Measurements from ENCODE around the gene SKAP2. TPM values are rescaled to one million over a fixed set of nuclear protein-coding genes. Genes with fewer than 3 reads are reported as not detected.

SKAP2 gene
- total and polyA plus RNA-seq, 10 of the 15 experiments (the other 5 are each of a cell fraction or from before 2014, with no cell fraction given): 10.9 to 40.6 (median 23.5) TPM

GRCh38 chr7:26694141-26694540, 170.2 kb downstream of the SKAP2 start:
- H2AFZ ChIP-seq (ENCODE audit: control insufficient read depth, low read depth, low read length): no peak overlapping the region
- no peak overlapping the region for H3K4me3 ChIP-seq
- TF ChIP-seq ZBTB11 (CRISPR knock-in tag; IDR thresholded peaks at IDR 0.05) (no peak), ZNF24 (IDR thresholded peaks at IDR 0.05) (no peak)
- no TSS peak for BruUV-seq (replicated peaks)
- DNase-seq (ENCODE audit: low read depth, low spot score) (no peak), ATAC-seq (no peak), FAIRE-seq (no peak)
- H3K27me3 ChIP-seq (replicated peaks in 1 of 2; ENCODE audit: control insufficient read depth in 2 of 2, insufficient read depth in 2 of 2, low read length in 1 of 2): no peaks in the 10 kb centered on the region
- ChIA-PET POLR2A (interaction anchor here (0.5 to 0.6 kb wide), 2 partner anchors 173 to 454 kb away, joined by 3 to 4 read pairs; no protein-coding TSS in a partner anchor), CTCF (interaction anchor here (0.9 kb wide), 1 partner anchor 468 kb away, joined by 4 read pairs; no protein-coding TSS in a partner anchor), RAD21 (ENCODE audit: unreplicated experiment) (interaction anchor here (1.6 kb wide), 1 partner anchor 11 kb away, joined by 4 read pairs; no protein-coding TSS in a partner anchor), SMC1A (ENCODE audit: uncharacterized antibody, unreplicated experiment) (interaction anchor here (0.6 to 2.4 kb wide), 8 partner anchors 9 to 1311 kb away, joined by 3 to 8 read pairs (median 4); no protein-coding TSS in a partner anchor)
- intact Hi-C loops (cut with micrococcal nuclease; ENCODE audit: unreplicated experiment) (no loop called here), in situ Hi-C loops (cut with MboI) (no loop called here)
- H3K27ac ChIP-seq (ENCODE audit: control insufficient read depth, insufficient read depth): no peak overlapping the region
- peaks cover 2% of the 10 kb centered on the region; the same call in 1 of the 2 replicates for H3K4me1 ChIP-seq (ENCODE audit: control insufficient read depth, insufficient read depth, low read length)
- no peaks in the 10 kb centered on the region for H3K79me2 ChIP-seq (ENCODE audit: control insufficient read depth, insufficient read depth, low read length)
- H3K9ac ChIP-seq (ENCODE audit: control insufficient read depth, insufficient read depth, low read length): no peak overlapping the region
- H3K36me3 ChIP-seq (ENCODE audit: control insufficient read depth in 2 of 2, insufficient read depth in 2 of 2, low read length in 1 of 2): no peaks in the 10 kb centered on the region
- H3K4me2 ChIP-seq (ENCODE audit: control insufficient read depth, insufficient read depth): no peak overlapping the region
- H4K20me1 ChIP-seq (ENCODE audit: control insufficient read depth, insufficient read depth): no peaks in the 10 kb centered on the region
- no peaks in the 10 kb centered on the region for H3K9me3 ChIP-seq (replicated peaks; ENCODE audit: control insufficient read depth, insufficient read depth, low read length)

DNA sequence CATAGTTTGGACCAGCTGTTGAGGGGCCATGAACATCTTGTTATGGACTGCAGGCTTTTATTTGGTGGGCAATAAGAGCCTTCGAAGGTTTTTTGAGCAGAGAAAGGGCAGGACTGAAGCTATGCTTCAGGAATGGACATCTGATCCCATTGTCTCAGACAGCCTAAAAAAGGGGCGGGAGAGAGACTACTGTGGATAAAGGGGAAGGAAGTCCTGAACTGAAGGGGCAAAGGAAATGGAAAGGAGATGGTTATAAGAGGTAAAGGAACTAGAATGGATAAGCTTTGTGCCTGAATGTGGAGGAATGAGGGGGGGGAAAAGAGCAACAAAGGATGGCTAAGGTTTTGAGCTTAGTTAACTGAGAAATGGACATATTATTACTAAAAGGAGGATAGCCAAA, 172.5 kb downstream of the SKAP2 start:
- Histone ChIP-seq H2AFZ (ENCODE audit: control insufficient read depth, low read depth, low read length) (no peak overlapping the region), H3K4me2 (ENCODE audit: control insufficient read depth, insufficient read depth) (no peak overlapping the region), H3K9me3 (replicated peaks; ENCODE audit: control insufficient read depth, insufficient read depth, low read length) (no peaks in the 10 kb centered on the region), H4K20me1 (ENCODE audit: control insufficient read depth, insufficient read depth) (no peaks in the 10 kb centered on the region), H3K4me1 (ENCODE audit: control insufficient read depth, insufficient read depth, low read length) (peaks cover 14% of the 10 kb centered on the region; the same call in 1 of the 2 replicates), H3K27me3 (replicated peaks in 1 of 2; ENCODE audit: control insufficient read depth in 2 of 2, insufficient read depth in 2 of 2, low read length in 1 of 2) (no peaks in the 10 kb centered on the region), H3K36me3 (ENCODE audit: control insufficient read depth in 2 of 2, insufficient read depth in 2 of 2, low read length in 1 of 2) (no peaks in the 10 kb centered on the region), H3K4me3 (no peak overlapping the region), H3K27ac (ENCODE audit: control insufficient read depth, insufficient read depth) (no peak overlapping the region), H3K79me2 (ENCODE audit: control insufficient read depth, insufficient read depth, low read length) (no peaks in the 10 kb centered on the region), H3K9ac (ENCODE audit: control insufficient read depth, insufficient read depth, low read length) (no peak overlapping the region)
- 70% methylated on average over 2 of the region's 2 CpGs for WGBS (ENCODE audit: insufficient coverage, insufficient replicate concordance, low lambda C conversion rate, missing lambda C conversion rate)
- TF ChIP-seq RELA (IDR thresholded peaks at IDR 0.05; ENCODE audit: borderline replicate concordance, partially characterized antibody) (no peak), NFXL1 (IDR thresholded peaks at IDR 0.05; ENCODE audit: borderline replicate concordance) (no peak), ZBED1 (IDR thresholded peaks at IDR 0.05; ENCODE audit: borderline replicate concordance) (no peak), YBX1 (IDR thresholded peaks at IDR 0.05) (no peak), ZNF217 (IDR thresholded peaks at IDR 0.05) (no peak), ZSCAN29 (IDR thresholded peaks at IDR 0.05) (no peak)
- TF ChIP-seq, protein P1, sequence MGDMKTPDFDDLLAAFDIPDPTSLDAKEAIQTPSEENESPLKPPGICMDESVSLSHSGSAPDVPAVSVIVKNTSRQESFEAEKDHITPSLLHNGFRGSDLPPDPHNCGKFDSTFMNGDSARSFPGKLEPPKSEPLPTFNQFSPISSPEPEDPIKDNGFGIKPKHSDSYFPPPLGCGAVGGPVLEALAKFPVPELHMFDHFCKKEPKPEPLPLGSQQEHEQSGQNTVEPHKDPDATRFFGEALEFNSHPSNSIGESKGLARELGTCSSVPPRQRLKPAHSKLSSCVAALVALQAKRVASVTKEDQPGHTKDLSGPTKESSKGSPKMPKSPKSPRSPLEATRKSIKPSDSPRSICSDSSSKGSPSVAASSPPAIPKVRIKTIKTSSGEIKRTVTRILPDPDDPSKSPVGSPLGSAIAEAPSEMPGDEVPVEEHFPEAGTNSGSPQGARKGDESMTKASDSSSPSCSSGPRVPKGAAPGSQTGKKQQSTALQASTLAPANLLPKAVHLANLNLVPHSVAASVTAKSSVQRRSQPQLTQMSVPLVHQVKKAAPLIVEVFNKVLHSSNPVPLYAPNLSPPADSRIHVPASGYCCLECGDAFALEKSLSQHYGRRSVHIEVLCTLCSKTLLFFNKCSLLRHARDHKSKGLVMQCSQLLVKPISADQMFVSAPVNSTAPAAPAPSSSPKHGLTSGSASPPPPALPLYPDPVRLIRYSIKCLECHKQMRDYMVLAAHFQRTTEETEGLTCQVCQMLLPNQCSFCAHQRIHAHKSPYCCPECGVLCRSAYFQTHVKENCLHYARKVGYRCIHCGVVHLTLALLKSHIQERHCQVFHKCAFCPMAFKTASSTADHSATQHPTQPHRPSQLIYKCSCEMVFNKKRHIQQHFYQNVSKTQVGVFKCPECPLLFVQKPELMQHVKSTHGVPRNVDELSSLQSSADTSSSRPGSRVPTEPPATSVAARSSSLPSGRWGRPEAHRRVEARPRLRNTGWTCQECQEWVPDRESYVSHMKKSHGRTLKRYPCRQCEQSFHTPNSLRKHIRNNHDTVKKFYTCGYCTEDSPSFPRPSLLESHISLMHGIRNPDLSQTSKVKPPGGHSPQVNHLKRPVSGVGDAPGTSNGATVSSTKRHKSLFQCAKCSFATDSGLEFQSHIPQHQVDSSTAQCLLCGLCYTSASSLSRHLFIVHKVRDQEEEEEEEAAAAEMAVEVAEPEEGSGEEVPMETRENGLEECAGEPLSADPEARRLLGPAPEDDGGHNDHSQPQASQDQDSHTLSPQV (IDR thresholded peaks at IDR 0.05): no peak
- RAD21 ChIA-PET (ENCODE audit: unreplicated experiment): interaction anchor here (2.7 kb wide), 1 partner anchor 164 kb away, joined by 10 read pairs; no protein-coding TSS in a partner anchor
- ATAC-seq (no peak), FAIRE-seq (no peak), DNase-seq (ENCODE audit: low read depth, low spot score) (no peak)
- in situ Hi-C loops (cut with MboI): no loop called here
- SMC1A ChIA-PET (ENCODE audit: uncharacterized antibody, unreplicated experiment): interaction anchor here (0.9 to 1.9 kb wide), 5 partner anchors 9 to 218 kb away, joined by 3 to 7 read pairs (median 4); no protein-coding TSS in a partner anchor
- CTCF ChIA-PET: interaction anchor here (0.6 to 6.0 kb wide), 5 partner anchors 12 to 488 kb away, joined by 3 to 48 read pairs (median 3); no protein-coding TSS in a partner anchor
- intact Hi-C loops (cut with micrococcal nuclease; ENCODE audit: unreplicated experiment): no loop called here
- no TSS peak for BruUV-seq (replicated peaks)
- POLR2A ChIA-PET: no interaction called here

All from GM12878 (cell line).